ENCODE results near the gene SPG7.

SPG7 gene

GRCh38 chr16:89596061-89596689 lies 88.0 kb downstream of the SPG7 start:
- no peak for DNase-seq

GRCh38 chr16:89596957-89597649 lies 88.9 kb downstream of the SPG7 start:
- no peak for DNase-seq

- no peak for DNase-seq
These were observed 90.0 kb downstream of the SPG7 start for GRCh38 chr16:89598199-89598598.

GRCh38 chr16:89599451-89599858 lies 91.3 kb downstream of the SPG7 start:
- no peak for DNase-seq

GRCh38 chr16:89599902-89600301 lies 91.7 kb downstream of the SPG7 start:
- DNase-seq: no peak

- no peak for DNase-seq
These were observed 92.2 kb downstream of the SPG7 start for GRCh38 chr16:89600427-89600826.

- no peak for DNase-seq
These were observed 92.8 kb downstream of the SPG7 start for GRCh38 chr16:89600956-89601355.

- DNase-seq: no peak
These were observed 93.7 kb downstream of the SPG7 start for GRCh38 chr16:89601906-89602272.

- DNase-seq: peak in 43 of 56 donors; percentile 6 to 71 (median 31)
These were observed 94.2 kb downstream of the SPG7 start for GRCh38 chr16:89602273-89602951.

GRCh38 chr16:89602952-89603590 lies 94.9 kb downstream of the SPG7 start:
- DNase-seq: no peak

GRCh38 chr16:89604764-89605163 lies 96.6 kb downstream of the SPG7 start:
- no peak for DNase-seq

GRCh38 chr16:89605186-89605970 lies 97.2 kb downstream of the SPG7 start:
- no peak for DNase-seq

- DNase-seq: no peak
These were observed 97.8 kb downstream of the SPG7 start for GRCh38 chr16:89606006-89606405.
